Measurements from ENCODE around the gene GALNT17.

DNA sequence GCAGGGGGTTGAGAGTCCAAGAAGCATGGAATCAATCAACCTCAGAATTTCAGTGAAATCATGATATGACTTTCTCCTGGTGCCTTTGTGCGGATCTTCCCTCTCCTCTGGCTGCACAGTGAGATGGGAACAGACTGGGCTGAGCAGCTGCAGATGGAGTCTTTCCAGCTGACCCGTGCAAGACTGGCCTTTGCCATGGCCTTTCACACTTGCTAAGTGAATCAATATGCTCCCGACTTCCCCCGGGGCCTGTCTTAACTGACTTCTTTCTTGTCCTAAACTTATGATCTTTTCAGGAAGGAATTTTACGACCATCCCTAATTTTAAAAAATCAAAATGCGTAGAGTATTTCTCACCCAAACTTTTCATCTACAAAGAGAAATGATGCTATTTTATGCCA lies 469.9 kb downstream of the GALNT17 start:
- TF ChIP-seq POLR2A (IDR thresholded peaks at IDR 0.05; ENCODE audit: low read length) (no peak), GATA1 (IDR thresholded peaks at IDR 0.05; ENCODE audit: low read depth, low read length) (no peak)

Measured in erythroblast (primary cell).